Activated CD4-positive, alpha-beta T cell treated with anti-CD3 and anti-CD28 coated beads, Interleukin-2, Interleukin-4, amounts not matched to agents 100 ng/mL and 50 ng/mL, durations not matched to agents 16 hours and 8 hours (primary cell): ENCODE results near the gene CYP2A6.

Source experiments
- DNase-seq: peaks from one replicate; pipeline ENCODE4 v3.0.0-alpha.2; 2020; ENCODE audit warnings: low spot score

Gene CYP2A6

GRCh38 chr19:40801426-40802299 lies 48.6 kb downstream of the CYP2A6 start:
- DNase-seq = no peak

GRCh38 chr19:40800997-40801377 lies 49.3 kb downstream of the CYP2A6 start:
- DNase-seq = no peak

- DNase-seq = no peak
Observed at GRCh38 chr19:40800339-40800996, 49.8 kb downstream of the CYP2A6 start.

GRCh38 chr19:40799558-40800338 lies 50.5 kb downstream of the CYP2A6 start:
- DNase-seq = no peak

GRCh38 chr19:40798683-40799557 lies 51.3 kb downstream of the CYP2A6 start, which contains the start of gene EGLN2:
Gene EGLN2, plus strand, starts transcription at chr19:40799191. Its CDS starts 1,382 bp downstream, at chr19:40800573.
- peak; percentile 100 for DNase-seq

GRCh38 chr19:40797963-40798682 lies 52.1 kb downstream of the CYP2A6 start:
- DNase-seq = peak; percentile 60

GRCh38 chr19:40797166-40797962 lies 52.9 kb downstream of the CYP2A6 start:
- DNase-seq = no peak
